Measurements from ENCODE around the gene NRCAM.

GRCh38 chr7:108227366-108227765 lies 228.9 kb downstream of the NRCAM start:
- no peak for TF ChIP-seq CTCF (IDR thresholded peaks at IDR 0.05; ENCODE audit: low read length)
- no peak for TF ChIP-seq EZH2phosphoT487 (IDR thresholded peaks at IDR 0.05; ENCODE audit: low read length)
- TF ChIP-seq EZH2 (optimal IDR thresholded peaks at IDR 0.05; ENCODE audit: low read depth, low read length) = no peak

All from MM.1S (cell line).